HepG2 (cell line): ENCODE measurements around the gene ZC3H7B. TPM values are rescaled to one million over a fixed set of nuclear protein-coding genes. Genes with fewer than 3 reads are reported as not detected.
A peak's percentile ranks its signal among the peaks of the same experiment; 100 is the strongest.

Experiments
- ATF2 ChIP-seq: sonication (generic); formaldehyde crosslinking; IDR thresholded peaks from 2 replicates; pipeline ENCODE4 v1.4.0; 2020; ENCODE audit warnings: missing genetic modification reagents
- CBX5 ChIP-seq: sonication (generic); formaldehyde crosslinking; IDR thresholded peaks from 2 replicates; pipeline ENCODE4 v1.4.0; 2020; ENCODE audit warnings: missing genetic modification reagents, borderline replicate concordance
- E2F5 ChIP-seq: sonication (generic); formaldehyde crosslinking; conservative IDR thresholded peaks from 2 replicates; pipeline ENCODE4 v1.4.0; 2020; ENCODE audit warnings: missing genetic modification reagents
- GZF1 ChIP-seq: sonication (generic); formaldehyde crosslinking; IDR thresholded peaks from 2 replicates; pipeline ENCODE4 v1.5.1; 2020; ENCODE audit warnings: mild to moderate bottlenecking, missing genetic modification reagents
- HMG20B ChIP-seq: conservative IDR thresholded peaks from 2 replicates; pipeline ENCODE4 v1.6.1; 2016; ENCODE audit warnings: missing genetic modification reagents, missing compliant biosample characterization
- KDM1A ChIP-seq: IDR thresholded peaks from 2 replicates; pipeline ENCODE4 v1.6.1; 2016; ENCODE audit warnings: missing compliant biosample characterization
- KLF9 ChIP-seq: IDR thresholded peaks from 2 replicates; pipeline ENCODE4 v1.6.1; 2016; ENCODE audit warnings: low read depth
- MATR3 ChIP-seq: sonication (generic); formaldehyde crosslinking; IDR thresholded peaks from 2 replicates; pipeline ENCODE4 v1.4.0; 2020; ENCODE audit warnings: missing genetic modification reagents
- MIER2 ChIP-seq: IDR thresholded peaks from 2 replicates; pipeline ENCODE4 v1.6.1; 2016; ENCODE audit warnings: missing biosample characterization, missing genetic modification reagents
- MIXL1 ChIP-seq: IDR thresholded peaks from 2 replicates; pipeline ENCODE4 v1.6.1; 2016
- MYC ChIP-seq: sonication (generic); formaldehyde crosslinking; IDR thresholded peaks from 2 replicates; pipeline ENCODE4 v1.9.0; 2021; ENCODE audit warnings: missing genetic modification reagents, borderline replicate concordance
- NFE2L2 ChIP-seq: fragments of 150-350 bp; IDR thresholded peaks from 2 replicates; pipeline ENCODE4 v1.6.1; 2014; ENCODE audit warnings: low read length
- NR2C2 ChIP-seq: sonication (generic); formaldehyde crosslinking; IDR thresholded peaks from 2 replicates; pipeline ENCODE4 v1.4.0; 2020; ENCODE audit warnings: missing genetic modification reagents, mild to moderate bottlenecking, moderate library complexity, borderline replicate concordance
- PBX2 ChIP-seq: IDR thresholded peaks from 2 replicates; pipeline ENCODE4 v1.6.1; 2016; ENCODE audit warnings: control low read depth
- PHF20 ChIP-seq: sonication (generic); formaldehyde crosslinking; IDR thresholded peaks from 2 replicates; pipeline ENCODE4 v1.5.0; 2020; ENCODE audit warnings: mild to moderate bottlenecking, missing genetic modification reagents
- PHF5A ChIP-seq: IDR thresholded peaks from one replicate; pipeline ENCODE4 v1.6.1; 2018; ENCODE audit warnings: low read depth, missing genetic modification reagents; ENCODE audit not compliant: unreplicated experiment
- RNF2 ChIP-seq: fragments of 450-650 bp; conservative IDR thresholded peaks from 2 replicates; pipeline ENCODE4 v1.6.1; 2016; ENCODE audit warnings: low read depth
- SAP130 ChIP-seq: IDR thresholded peaks from 2 replicates; pipeline ENCODE4 v1.6.1; 2016; ENCODE audit warnings: low read depth
- SP140L ChIP-seq: sonication (generic); formaldehyde crosslinking; IDR thresholded peaks from 2 replicates; pipeline ENCODE4 v1.4.0; 2020; ENCODE audit warnings: missing genetic modification reagents, borderline replicate concordance
- TFDP1 ChIP-seq: IDR thresholded peaks from 2 replicates; pipeline ENCODE4 v1.6.1; 2016; ENCODE audit warnings: missing compliant biosample characterization, missing genetic modification reagents, borderline replicate concordance
- ZFP36L1 ChIP-seq: sonication (generic); formaldehyde crosslinking; IDR thresholded peaks from 2 replicates; pipeline ENCODE4 v1.8.0; 2022; ENCODE audit warnings: mild to moderate bottlenecking, missing genetic modification reagents, moderate library complexity
- ZIK1 ChIP-seq: sonication (generic); formaldehyde crosslinking; IDR thresholded peaks from 2 replicates; pipeline ENCODE4 v1.5.0; 2020; ENCODE audit warnings: mild to moderate bottlenecking, low read depth, missing genetic modification reagents, borderline replicate concordance
- ZNF432 ChIP-seq: sonication (generic); formaldehyde crosslinking; IDR thresholded peaks from 2 replicates; pipeline ENCODE4 v1.5.0; 2020; ENCODE audit warnings: missing genetic modification reagents, mild to moderate bottlenecking, borderline replicate concordance
- ZNF557 ChIP-seq: sonication (generic); formaldehyde crosslinking; IDR thresholded peaks from 2 replicates; pipeline ENCODE4 v1.4.0; 2020; ENCODE audit warnings: missing genetic modification reagents
- ZNF598 ChIP-seq: sonication (generic); formaldehyde crosslinking; IDR thresholded peaks from 2 replicates; pipeline ENCODE4 v1.5.1; 2020; ENCODE audit warnings: mild to moderate bottlenecking, missing genetic modification reagents, borderline replicate concordance
- ZNF607 ChIP-seq: sonication (generic); formaldehyde crosslinking; IDR thresholded peaks from 2 replicates; pipeline ENCODE4 v1.5.1; 2020; ENCODE audit warnings: missing genetic modification reagents, mild to moderate bottlenecking, borderline replicate concordance
- ZNF773 ChIP-seq: sonication (generic); formaldehyde crosslinking; IDR thresholded peaks from 2 replicates; pipeline ENCODE4 v1.4.0; 2020; ENCODE audit warnings: missing genetic modification reagents, borderline replicate concordance
- ZNF816 ChIP-seq: sonication (generic); formaldehyde crosslinking; IDR thresholded peaks from 2 replicates; pipeline ENCODE4 v1.8.0; 2022; ENCODE audit warnings: missing genetic modification reagents, mild to moderate bottlenecking, borderline replicate concordance
- ZNF841 ChIP-seq: sonication (generic); formaldehyde crosslinking; IDR thresholded peaks from 2 replicates; pipeline ENCODE4 v1.8.1; 2023; ENCODE audit warnings: missing genetic modification reagents, borderline replicate concordance
- polyA plus RNA-seq, 8 experiments: library from polyadenylated mRNA; depleted of rRNA in 3 of 8; stranded (reverse) in 7 of 8; unstranded in 1 of 8; fragments of >200 nt; fragmentation: Illumina TruSeq in 4 of 8; extraction: Trizol in 4 of 8; gene quantifications; 2 replicates each; pipeline versions ENCODE4 v1.2.1 to v1.2.3, GENCODE V29; 2011 to 2016; ENCODE audit warnings: low read depth in 4 of 8, missing spikeins in 1 of 8, mixed read lengths in 1 of 8; ENCODE audit not compliant: insufficient read depth in 1 of 8
- total RNA-seq, 5 experiments: library from RNA; depleted of rRNA; stranded (reverse); fragments of >200 nt; fragmentation: Illumina TruSeq; extraction: Trizol; gene quantifications; 2 replicates each; pipeline ENCODE4 v1.2.3, GENCODE V29; 2016; ENCODE audit warnings: low read depth in 1 of 5

Gene ZC3H7B
- total and polyA plus RNA-seq, 2 of the 13 experiments (the other 11 are each of a cell fraction or from before 2014, with no cell fraction given) = 26.4 to 37.2 TPM

GRCh38 chr22:41397143-41397811 lies 96.0 kb downstream of the ZC3H7B start (continued):
- TF ChIP-seq TFDP1 (CRISPR knock-in tag) (no peak), MIER2 (CRISPR knock-in tag) (no peak), MYC (CRISPR knock-in tag) (peak; percentile 30; the same call in 1 of the 2 replicates), SAP130 (peak; percentile 96), SP140L (CRISPR knock-in tag) (no peak), ZNF773 (no peak), NFE2L2 (no peak), ZNF557 (CRISPR knock-in tag) (no peak), MATR3 (CRISPR knock-in tag) (no peak), MIXL1 (0 out of 2 replicates have a peak, but pooled peaks have one; percentile 38), KDM1A (no peak), ZNF841 (CRISPR knock-in tag) (no peak), CBX5 (no peak; the same call in 1 of the 2 replicates), NR2C2 (peak; percentile 84), ZNF816 (CRISPR knock-in tag) (peak; percentile 80; the same call in 1 of the 2 replicates), ZNF598 (peak; percentile 79; the same call in 1 of the 2 replicates), ZIK1 (CRISPR knock-in tag) (no peak), PHF20 (CRISPR knock-in tag) (0 out of 2 replicates have a peak, but pooled peaks have one; percentile 18), HMG20B (CRISPR knock-in tag) (no peak), ZNF432 (CRISPR knock-in tag) (no peak), RNF2 (no peak), E2F5 (CRISPR knock-in tag) (no peak), KLF9 (CRISPR knock-in tag) (no peak), PHF5A (CRISPR knock-in tag) (peak; percentile 55), GZF1 (CRISPR knock-in tag) (0 out of 2 replicates have a peak, but pooled peaks have one; percentile 5), ZFP36L1 (CRISPR knock-in tag) (no peak), PBX2 (CRISPR knock-in tag) (no peak), ZNF607 (CRISPR knock-in tag) (no peak), ATF2 (CRISPR knock-in tag) (peak; percentile 59)
